Lower lobe of right lung (tissue), 2 donors: ENCODE measurements around the gene PTMS. TPM values are rescaled to one million over a fixed set of nuclear protein-coding genes. Genes with fewer than 3 reads are reported as not detected.

ENCODE experiments used
- ATAC-seq, 2 donors: fragments of 200-7000 bp; cut with Tn5 transposase; one replicate each; pipeline ENCODE4 v1.9.1; 2020 to 2022; ENCODE audit warnings: mild to moderate bottlenecking in 2 of 2, moderate library complexity in 2 of 2
- DNase-seq: peaks from one replicate; pipeline ENCODE4 v3.0.0-alpha.2; 2020
- H3K27ac ChIP-seq: fragments of 200-600 bp; one replicate; pipeline ENCODE4 v1.8.0; 2022
- H3K27me3 ChIP-seq: fragments of 200-600 bp; one replicate; pipeline ENCODE4 v1.8.0; 2022; ENCODE audit warnings: low read depth
- H3K36me3 ChIP-seq: fragments of 200-600 bp; one replicate; pipeline ENCODE4 v1.8.0; 2022; ENCODE audit warnings: mild to moderate bottlenecking
- H3K4me1 ChIP-seq: fragments of 200-600 bp; one replicate; pipeline ENCODE4 v1.8.0; 2022
- H3K4me3 ChIP-seq: fragments of 200-600 bp; one replicate; pipeline ENCODE4 v1.8.0; 2022; ENCODE audit warnings: mild to moderate bottlenecking
- H3K9me3 ChIP-seq: fragments of 200-600 bp; one replicate; pipeline ENCODE4 v1.8.0; 2022
- intact Hi-C: fragments of 100-400 bp; cut with DNase I; formaldehyde crosslinking; loops from one replicate; pipeline ENCODE4 v1.11.0; 2022
- total RNA-seq: library from RNA; stranded (reverse); fragmentation: NEBNext Ultra II Directional; extraction: Animal tissue kit (Norgen Biotek cat#: 25700); gene quantifications from one replicate; pipeline ENCODE4 v1.2.1, GENCODE V29; 2021
- TF ChIP-seq, protein P1 (sequence below): fragments of 200-600 bp; IDR thresholded peaks from one replicate; pipeline ENCODE4 v1.8.0; 2022; ENCODE audit warnings: antibody characterized with exemption, mild to moderate bottlenecking
- donor health status: DM: no; HTN: yes; CAD: no; lungs with severe emphysema.

The PTMS gene
- total RNA-seq, 1 donor from 2014 or later, result 267 TPM

DNA sequence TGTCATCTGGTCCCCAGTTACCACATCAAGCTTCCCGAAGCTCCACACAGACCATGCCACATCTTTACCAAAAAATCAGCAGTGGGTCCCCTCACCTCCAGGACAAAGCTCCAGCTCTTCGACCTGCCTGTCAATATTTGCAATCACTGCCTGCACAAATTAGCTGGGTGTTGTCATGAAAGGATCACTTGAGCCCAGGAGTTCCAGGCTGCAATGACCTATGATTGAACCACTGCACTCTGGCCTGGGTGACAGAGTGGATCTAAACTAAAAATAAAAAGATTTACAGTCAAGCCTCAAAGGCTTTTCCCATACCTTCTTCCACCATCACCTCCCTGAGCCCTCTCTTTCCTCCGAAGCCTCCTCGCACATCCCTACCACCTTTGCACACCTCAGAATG, 30.4 kb downstream of the PTMS start:
- ATAC-seq (no peak), DNase-seq (no peak)
- intact Hi-C loops, result no loop called here
- peaks cover 31% of the 10 kb centered on the region for H3K36me3 ChIP-seq
- no peaks in the 10 kb centered on the region for H3K9me3 ChIP-seq
- no peaks in the 10 kb centered on the region for H3K27me3 ChIP-seq
- TF ChIP-seq, protein P1, sequence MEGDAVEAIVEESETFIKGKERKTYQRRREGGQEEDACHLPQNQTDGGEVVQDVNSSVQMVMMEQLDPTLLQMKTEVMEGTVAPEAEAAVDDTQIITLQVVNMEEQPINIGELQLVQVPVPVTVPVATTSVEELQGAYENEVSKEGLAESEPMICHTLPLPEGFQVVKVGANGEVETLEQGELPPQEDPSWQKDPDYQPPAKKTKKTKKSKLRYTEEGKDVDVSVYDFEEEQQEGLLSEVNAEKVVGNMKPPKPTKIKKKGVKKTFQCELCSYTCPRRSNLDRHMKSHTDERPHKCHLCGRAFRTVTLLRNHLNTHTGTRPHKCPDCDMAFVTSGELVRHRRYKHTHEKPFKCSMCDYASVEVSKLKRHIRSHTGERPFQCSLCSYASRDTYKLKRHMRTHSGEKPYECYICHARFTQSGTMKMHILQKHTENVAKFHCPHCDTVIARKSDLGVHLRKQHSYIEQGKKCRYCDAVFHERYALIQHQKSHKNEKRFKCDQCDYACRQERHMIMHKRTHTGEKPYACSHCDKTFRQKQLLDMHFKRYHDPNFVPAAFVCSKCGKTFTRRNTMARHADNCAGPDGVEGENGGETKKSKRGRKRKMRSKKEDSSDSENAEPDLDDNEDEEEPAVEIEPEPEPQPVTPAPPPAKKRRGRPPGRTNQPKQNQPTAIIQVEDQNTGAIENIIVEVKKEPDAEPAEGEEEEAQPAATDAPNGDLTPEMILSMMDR, result no peak
- H3K27ac ChIP-seq, result no peak overlapping the region
- peaks cover 20% of the 10 kb centered on the region for H3K4me1 ChIP-seq
- no peak overlapping the region for H3K4me3 ChIP-seq

DNA sequence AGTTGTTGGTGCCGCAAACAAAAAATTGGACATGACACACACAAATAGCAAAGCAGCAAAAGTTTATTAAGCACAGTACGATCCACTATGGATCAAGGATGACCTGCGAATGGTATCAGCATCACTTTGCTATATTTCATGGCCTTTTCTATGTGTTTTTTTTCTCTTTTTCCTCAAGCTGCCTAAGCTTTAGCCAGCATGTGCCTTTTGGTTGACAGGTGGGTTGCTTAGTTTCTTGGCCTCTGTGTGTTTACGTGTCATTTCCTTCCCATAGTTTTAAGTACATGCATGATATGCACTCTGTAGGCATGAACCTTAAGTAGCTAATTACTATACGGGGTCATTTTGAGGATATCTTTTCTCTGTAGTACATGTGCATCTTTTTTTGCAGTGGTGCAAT, 33.0 kb downstream of the PTMS start:
- peaks cover 48% of the 10 kb centered on the region for H3K36me3 ChIP-seq
- ATAC-seq, result no peak

DNA sequence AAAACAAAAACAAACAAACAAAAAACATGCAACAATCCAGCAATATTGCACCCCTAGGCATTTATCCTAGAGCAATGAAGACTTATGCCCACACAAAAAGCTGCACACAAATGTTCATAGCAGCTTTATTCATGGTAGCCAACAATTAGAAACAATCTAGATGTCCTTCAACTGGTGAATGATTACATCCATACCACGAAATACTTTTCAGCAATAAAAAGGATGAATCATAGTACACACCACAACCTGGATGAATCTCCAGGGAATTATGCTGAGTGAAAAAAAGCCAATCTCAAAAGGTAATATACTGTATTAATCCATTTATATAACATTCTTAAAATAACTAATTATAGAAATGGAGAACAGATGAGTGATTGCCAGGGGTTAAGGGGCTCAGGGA, 41.0 kb downstream of the PTMS start:
- ATAC-seq, result no peak
- intact Hi-C loops, result no loop called here
- TF ChIP-seq, protein P1, result no peak

More for the DNA sequence above, 33.0 kb downstream of the PTMS start:
- H3K4me3 ChIP-seq, result no peak overlapping the region
- intact Hi-C loops, result no loop called here
- no peak overlapping the region for H3K27ac ChIP-seq
- H3K27me3 ChIP-seq, result no peaks in the 10 kb centered on the region
- no peaks in the 10 kb centered on the region for H3K9me3 ChIP-seq
- H3K4me1 ChIP-seq, result no peaks in the 10 kb centered on the region
- no peak for DNase-seq
- TF ChIP-seq, protein P1, result no peak

DNA sequence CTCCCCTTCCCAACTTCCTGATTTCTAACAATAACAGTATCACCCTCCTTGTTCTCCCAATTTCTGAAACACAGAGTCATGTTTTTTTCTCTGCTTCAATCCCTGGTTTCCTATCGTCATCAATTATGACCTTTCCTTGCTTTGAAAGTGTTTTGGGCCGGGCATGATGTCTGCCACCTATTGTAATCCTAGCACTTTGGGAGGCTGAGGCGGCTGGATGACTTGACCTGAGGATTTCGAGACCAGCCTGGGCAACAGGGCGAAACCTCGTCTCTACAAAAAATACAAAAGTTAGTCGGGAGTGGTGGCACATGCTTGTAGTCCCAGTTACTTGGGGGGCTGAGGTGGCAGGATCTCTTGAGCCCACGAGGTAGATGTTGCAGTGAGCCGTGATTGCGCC, 42.9 kb downstream of the PTMS start:
- ATAC-seq, result no peak
- H3K27me3 ChIP-seq, result no peaks in the 10 kb centered on the region
- DNase-seq, result no peak
- no peak overlapping the region for H3K27ac ChIP-seq
- H3K9me3 ChIP-seq, result no peaks in the 10 kb centered on the region
- no peaks in the 10 kb centered on the region for H3K4me1 ChIP-seq
- intact Hi-C loops, result no loop called here
- TF ChIP-seq, protein P1, result no peak
- H3K36me3 ChIP-seq, result peaks cover 6% of the 10 kb centered on the region
- H3K4me3 ChIP-seq, result no peak overlapping the region

More for the DNA sequence above, 41.0 kb downstream of the PTMS start:
- H3K27me3 ChIP-seq, result no peaks in the 10 kb centered on the region
- no peak overlapping the region for H3K4me3 ChIP-seq
- H3K4me1 ChIP-seq, result no peaks in the 10 kb centered on the region
- peaks cover 17% of the 10 kb centered on the region for H3K36me3 ChIP-seq
- H3K9me3 ChIP-seq, result no peaks in the 10 kb centered on the region
- no peak for DNase-seq
- H3K27ac ChIP-seq, result no peak overlapping the region

DNA sequence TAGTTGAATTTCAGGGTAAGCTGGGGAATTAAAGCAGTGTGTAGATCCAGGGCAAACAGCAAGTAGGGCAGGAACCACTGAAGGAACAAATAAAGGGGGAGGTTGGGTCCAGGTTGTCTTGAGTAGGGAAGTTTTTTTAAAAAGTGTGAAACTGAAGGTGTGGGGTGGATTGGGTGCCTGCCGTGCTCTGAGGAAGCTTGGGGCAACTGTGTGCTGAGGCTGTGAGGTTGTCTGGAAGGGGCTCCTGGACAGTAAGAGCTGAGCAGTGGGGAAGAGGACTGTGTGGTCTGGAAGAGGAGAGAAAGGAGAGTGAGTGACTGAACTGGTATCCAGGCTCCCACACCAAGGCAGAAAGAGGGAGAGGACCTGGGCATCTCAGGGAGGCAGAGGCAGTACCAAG, 44.6 kb downstream of the PTMS start:
- Histone ChIP-seq H3K27me3 (no peaks in the 10 kb centered on the region), H3K4me3 (no peak overlapping the region), H3K36me3 (peaks cover 7% of the 10 kb centered on the region), H3K4me1 (no peaks in the 10 kb centered on the region), H3K27ac (no peak overlapping the region), H3K9me3 (no peaks in the 10 kb centered on the region)
- TF ChIP-seq, protein P1, result no peak
- DNase-seq, result no peak
- ATAC-seq, result no peak
- intact Hi-C loops, result no loop called here

DNA sequence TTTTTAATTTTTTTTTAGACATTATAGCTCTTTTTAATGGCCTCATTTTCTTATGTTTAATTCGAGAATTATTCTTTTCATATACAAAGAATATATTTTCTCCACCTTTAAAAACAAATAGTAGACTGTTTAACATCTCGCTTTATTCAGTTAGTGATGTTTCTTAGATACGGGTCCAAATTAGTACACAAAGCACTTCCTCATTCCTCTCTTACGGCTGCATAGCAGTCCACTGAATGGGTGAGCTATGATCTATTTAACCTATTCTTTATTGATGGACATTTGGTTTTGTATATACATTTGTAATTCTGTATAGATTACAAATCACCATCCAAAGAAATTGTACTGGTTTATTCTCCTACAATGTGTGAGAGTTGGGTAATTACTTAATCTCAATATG, 47.2 kb downstream of the PTMS start:
- intact Hi-C loops, result no loop called here
- TF ChIP-seq, protein P1, result no peak
- Histone ChIP-seq H3K9me3 (no peaks in the 10 kb centered on the region), H3K4me3 (no peak overlapping the region), H3K27me3 (no peaks in the 10 kb centered on the region), H3K27ac (no peak overlapping the region), H3K36me3 (peaks cover 19% of the 10 kb centered on the region), H3K4me1 (no peaks in the 10 kb centered on the region)
- DNase-seq, result no peak
- ATAC-seq, result no peak
